ENCODE results near the gene CKS2.

DNA sequence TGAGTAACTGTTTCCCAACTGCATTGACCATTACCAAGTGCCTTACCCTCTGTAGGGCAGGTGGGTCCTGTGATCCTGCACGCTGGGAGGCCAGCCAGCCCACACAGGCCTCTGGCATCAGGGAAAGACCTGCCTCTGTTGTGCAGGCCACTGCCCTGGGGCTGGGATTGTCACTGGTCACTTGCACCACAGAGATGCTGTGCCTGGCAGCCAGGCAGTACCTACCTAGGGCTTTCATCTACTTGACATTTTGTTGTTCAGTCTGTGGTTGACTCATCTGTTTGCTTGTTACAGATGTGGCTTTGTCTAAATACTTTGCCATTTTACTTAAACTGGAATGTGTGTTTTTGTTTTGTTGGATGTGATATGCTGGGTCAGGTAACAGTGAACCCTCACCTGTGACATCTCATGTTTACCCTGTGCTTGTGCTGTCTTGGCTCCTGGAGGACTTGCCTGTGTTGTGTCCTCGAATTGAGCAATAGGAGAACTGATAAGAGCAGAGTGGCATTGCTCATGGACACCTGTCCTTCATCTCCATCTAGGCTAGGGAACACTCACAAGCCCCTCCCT lies 40.1 kb downstream of the CKS2 start:
- TF ChIP-seq EZH2 (IDR thresholded peaks at IDR 0.05) (no peak), POLR2AphosphoS5 (IDR thresholded peaks at IDR 0.05; ENCODE audit: borderline replicate concordance, low read depth, low read length) (no peak), FOXP2 (optimal IDR thresholded peaks at IDR 0.05; ENCODE audit: control extremely low read depth, extremely low read length, insufficient read depth) (no peak)
